NCI-H1048 (cell line): ENCODE results near the gene PLA2G4A.
"Not testable (repeated sequence)": the region's sequence is repeated elsewhere in the genome, so short reads cannot be mapped to it uniquely, and the experiment has no call there.

Source experiments
- DNase-seq: peaks from one replicate; lab custom pipeline; 2025; lab: John Stamatoyannopoulos, UW

Gene PLA2G4A

DNA sequence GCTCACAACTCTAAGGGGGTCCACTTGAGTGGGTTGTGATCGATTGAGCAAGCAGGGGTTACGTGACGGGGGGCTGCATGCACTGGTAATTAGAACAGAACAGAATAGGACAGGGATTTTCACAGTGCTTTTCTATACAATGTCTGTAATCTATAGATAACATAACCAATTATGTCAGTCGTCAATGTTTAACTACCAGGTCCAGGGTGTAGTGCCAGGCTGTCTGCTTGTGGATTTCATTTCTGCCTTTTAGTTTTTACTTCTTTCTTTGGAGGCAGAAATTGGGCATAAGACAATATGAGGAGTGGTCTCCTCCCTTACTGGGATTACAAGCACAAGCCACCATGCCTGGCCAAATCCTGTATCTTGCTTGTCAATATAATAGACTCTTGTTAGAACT lies 94.1 kb downstream of the PLA2G4A start:
- DNase-seq: not testable (repeated sequence)

GRCh38 chr1:186923486-186923885 lies 94.7 kb downstream of the PLA2G4A start:
- no peak for DNase-seq

- DNase-seq: no peak
These were observed 97.3 kb downstream of the PLA2G4A start for GRCh38 chr1:186925881-186926669.

DNA sequence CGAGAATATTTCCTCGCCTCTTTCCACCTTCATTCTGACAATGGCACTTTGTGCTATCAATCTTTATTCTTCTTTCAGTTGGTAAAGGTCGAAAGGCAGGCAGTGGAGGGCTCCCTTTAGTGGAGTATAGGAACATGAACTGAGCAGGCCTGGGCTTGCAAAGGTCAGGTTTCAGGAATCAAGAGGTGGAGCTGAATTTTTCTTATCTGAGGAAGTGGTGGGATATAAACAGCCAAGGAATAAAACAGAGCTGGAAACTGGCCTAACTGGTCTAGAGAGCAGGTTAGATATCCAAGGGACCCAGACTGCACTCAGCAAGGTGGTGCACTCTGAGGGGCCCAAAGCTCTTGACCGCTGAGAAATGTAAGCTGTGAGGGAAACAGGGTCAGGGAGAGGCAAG lies 99.1 kb downstream of the PLA2G4A start:
- DNase-seq: no peak

- no peak for DNase-seq
These were observed 101.5 kb downstream of the PLA2G4A start for GRCh38 chr1:186930238-186930637.

GRCh38 chr1:186937016-186937670 lies 108.4 kb downstream of the PLA2G4A start:
- DNase-seq: no peak

DNA sequence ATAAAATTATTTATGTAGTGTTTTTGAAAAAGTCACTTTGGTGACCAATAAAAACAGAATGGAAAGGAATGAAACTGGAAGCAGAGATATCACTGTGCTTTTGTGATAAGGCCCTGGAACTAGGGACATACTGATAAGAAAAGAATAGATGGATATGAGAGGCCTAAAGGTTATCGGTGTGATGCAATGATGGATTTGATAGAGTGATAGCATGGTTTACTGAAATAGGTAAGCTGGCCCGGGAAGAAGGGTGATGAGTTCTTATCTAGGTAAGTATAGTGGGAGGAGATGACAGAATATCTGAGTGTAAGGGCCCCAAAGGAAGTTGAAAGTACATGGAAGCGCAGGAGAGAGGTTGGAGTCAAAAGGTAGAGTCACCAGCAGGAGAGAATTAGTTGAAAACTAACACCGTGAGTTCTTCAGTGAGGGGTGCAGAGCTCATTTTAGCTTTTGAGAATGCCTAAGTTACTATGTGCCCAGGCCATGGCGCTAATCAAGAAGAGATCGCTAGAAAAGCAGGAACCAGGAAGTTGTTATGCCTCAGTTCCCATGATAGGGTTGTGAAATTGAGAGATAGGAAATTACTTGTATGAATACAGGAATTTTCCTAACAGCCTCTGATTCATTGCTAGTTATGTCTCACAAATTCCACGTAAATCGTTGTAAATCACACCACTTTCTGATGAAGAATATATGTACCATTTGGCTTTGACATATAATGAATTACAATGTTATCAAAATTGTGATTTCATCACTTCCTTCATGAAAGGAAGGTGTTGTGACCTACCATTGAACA lies 115.3 kb downstream of the PLA2G4A start:
- no peak for DNase-seq

DNA sequence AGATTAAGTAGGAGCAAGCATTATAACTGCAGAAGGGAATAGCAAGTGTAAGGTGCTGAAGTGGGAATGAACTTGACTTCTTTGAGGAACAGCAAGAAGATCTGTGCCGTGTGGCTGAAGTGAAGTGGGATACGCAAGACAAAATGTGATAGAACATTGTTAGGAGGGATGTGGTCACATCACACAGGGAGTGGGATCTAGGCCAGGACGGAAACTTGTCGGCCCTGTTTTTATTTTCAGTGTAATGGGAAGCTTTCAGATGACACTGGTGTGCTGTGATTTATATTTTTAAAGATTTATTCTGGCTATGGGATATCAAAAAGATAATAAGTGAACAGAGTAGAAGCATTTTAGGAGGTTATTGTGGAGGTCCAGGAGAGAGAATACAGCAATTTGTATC lies 116.4 kb downstream of the PLA2G4A start:
- no peak for DNase-seq

- no peak for DNase-seq
These were observed 119.8 kb downstream of the PLA2G4A start for GRCh38 chr1:186948535-186948934.

GRCh38 chr1:186949173-186949572 lies 120.4 kb downstream of the PLA2G4A start:
- no peak for DNase-seq

DNA sequence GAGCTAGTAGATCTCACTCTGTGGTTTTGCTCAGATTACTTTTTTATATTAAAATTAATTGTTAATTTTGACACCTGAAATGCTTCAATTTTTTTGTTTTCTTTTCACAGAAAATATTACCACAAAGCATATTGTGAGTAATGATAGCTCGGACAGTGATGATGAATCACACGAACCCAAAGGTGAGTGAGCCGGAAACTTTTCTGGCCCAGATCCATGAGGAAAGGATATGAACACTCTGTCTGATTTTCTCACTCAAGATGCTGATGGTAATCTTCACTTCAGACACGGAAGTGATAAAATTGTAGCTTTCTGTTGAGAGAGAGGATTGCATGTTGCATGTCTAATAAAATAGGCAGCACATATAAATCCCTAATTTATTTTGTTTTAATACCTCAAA lies 121.8 kb downstream of the PLA2G4A start:
- DNase-seq: no peak

- no peak for DNase-seq
These were observed 125.1 kb downstream of the PLA2G4A start for GRCh38 chr1:186953876-186954275.

DNA sequence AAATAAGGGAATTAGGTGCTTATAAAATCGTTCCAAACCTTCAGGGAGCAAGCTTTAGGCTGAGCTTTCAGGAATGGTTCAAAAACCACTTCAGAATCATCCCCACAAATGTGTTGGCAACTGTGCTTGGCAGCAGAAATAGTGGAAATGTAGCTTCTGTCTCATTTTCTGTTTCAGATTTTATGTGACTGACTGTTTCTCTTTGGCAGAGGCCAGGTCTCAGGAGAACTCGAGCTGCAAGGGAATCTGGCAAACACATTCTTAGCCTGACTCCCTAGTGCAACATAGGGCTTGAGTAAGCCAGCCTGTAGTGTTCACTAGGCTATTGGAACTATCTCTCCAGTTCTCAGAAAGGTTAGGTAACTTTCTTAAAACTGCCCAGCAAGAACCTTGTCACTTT lies 128.6 kb downstream of the PLA2G4A start:
- no peak for DNase-seq

DNA sequence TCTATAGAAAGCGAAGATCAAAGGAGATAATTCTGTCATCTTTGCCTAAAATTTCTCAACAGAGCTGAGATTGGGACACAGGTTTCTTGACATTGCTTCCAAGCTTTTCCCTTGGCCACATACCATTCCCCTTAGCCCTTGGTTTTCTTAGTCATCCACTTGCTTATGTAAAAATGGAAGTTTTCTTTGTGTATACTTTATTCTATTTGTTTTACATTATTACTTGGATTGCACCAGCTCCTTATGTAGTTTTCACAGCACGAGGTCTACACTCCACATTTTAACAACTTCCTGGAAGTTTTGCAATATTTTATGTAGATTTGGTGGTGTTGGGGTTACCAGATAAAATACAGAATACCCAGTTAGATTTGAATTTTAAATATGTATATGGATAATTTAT lies 129.8 kb downstream of the PLA2G4A start:
- DNase-seq: no peak

- DNase-seq: no peak
These were observed 132.1 kb downstream of the PLA2G4A start for GRCh38 chr1:186960861-186961260.

DNA sequence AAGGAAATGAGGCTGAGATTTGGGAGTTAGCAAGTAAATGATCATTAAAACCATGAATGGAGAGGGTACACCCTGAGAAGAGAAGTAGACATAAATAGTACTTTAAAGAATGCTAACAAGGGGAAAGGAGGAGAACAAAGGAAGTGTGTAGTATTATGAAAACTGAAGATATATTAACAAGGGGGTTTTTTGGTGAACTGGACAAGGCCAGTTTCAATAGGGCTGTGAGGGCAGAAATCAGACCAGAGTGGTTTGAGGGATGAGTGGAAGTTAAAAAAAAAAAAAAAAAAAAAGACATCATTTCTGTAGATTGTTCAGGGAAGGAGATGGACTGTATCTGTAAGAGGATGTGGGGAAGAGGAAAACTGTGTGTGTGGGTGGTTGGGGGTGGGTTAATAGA lies 137.1 kb downstream of the PLA2G4A start:
- no peak for DNase-seq

DNA sequence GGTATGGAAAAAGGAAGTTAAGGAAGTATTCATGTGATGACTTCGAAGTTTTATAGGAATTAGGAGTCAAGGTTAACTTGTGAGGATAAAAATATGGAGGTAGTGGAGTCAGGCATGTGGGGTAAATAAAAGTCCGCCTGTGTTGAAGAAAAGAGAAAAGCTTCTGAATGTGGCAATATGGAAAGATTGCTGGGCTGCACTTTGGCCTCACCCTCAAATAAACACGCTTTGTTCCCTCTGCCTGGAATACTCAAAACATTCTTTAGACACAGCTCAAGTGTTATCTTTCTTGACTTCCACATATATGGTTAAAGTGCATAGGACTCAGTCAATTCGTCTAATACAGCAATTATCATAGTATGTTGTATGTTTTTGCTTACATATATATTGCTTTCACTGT lies 137.7 kb downstream of the PLA2G4A start:
- DNase-seq: no peak

- DNase-seq: no peak
These were observed 139.1 kb downstream of the PLA2G4A start for GRCh38 chr1:186967656-186968394.

- DNase-seq: no peak
These were observed 146.0 kb downstream of the PLA2G4A start for GRCh38 chr1:186974774-186975181.

GRCh38 chr1:186975220-186975619 lies 146.5 kb downstream of the PLA2G4A start:
- DNase-seq: no peak

DNA sequence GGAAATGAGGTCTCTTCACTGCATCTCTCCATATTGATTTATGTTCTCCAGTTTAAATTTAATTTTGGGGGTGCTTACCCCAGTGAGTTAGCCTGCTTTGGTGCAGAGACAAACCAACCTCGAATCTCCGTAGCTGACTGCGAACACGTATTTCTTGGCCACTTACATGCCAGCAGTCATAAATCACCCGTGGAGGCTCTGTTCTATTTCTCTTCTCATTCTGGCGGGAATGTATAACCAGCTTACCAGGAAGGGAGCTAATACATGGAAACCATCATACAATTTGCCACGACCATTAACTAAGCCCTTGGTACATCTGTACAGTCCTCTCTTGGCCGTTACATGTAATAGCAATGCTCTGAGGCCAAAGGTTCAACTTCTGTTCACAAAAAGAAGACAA lies 148.0 kb downstream of the PLA2G4A start:
- DNase-seq: no peak

DNA sequence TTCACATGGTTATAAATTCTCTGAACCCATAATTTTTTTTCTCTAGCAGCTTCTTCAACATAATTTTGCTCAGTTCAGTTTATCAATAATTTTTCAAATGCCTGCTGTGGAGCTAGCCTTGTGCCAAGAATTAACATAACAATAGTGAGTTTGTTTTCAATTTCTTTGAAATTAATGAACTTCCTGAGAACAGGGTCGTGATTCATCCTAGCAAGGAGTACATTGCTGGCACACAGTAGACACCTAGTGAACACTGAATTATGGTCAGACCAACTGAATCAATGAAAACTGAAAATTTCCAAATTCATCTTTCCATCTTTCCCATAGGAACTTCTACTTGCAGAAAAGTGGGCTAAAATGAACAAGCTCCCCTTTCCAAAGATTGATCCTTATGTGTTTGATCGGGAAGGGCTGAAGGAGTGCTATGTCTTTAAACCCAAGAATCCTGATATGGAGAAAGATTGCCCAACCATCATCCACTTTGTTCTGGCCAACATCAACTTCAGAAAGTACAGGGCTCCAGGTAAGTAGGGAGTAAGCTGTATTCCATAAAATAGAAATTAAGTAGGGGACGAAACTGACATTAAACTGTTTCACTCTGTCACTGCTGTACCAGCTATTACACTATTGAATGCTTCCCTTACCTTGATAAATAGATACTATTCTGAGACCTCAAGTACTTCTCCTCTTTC lies 148.7 kb downstream of the PLA2G4A start:
- DNase-seq: no peak
